HepG2 (cell line): Measurements from ENCODE around the gene ZPR1. TPM values are rescaled to one million over a fixed set of nuclear protein-coding genes. Genes with fewer than 3 reads are reported as not detected.

Source experiments
- ARID2 ChIP-seq: sonication (generic); formaldehyde crosslinking; IDR thresholded peaks from 2 replicates; pipeline ENCODE4 v1.8.1; 2022; ENCODE audit warnings: mild to moderate bottlenecking, missing genetic modification reagents, borderline replicate concordance
- ARID5B ChIP-seq: IDR thresholded peaks from 2 replicates; pipeline ENCODE4 v1.4.0; 2020; ENCODE audit warnings: mild to moderate bottlenecking, missing genetic modification reagents
- EZH2 ChIP-seq: conservative IDR thresholded peaks from 2 replicates; pipeline ENCODE4 v1.6.1; 2012; ENCODE audit warnings: mild to moderate bottlenecking, low read depth, low read length, moderate library complexity
- GABPB1 ChIP-seq: IDR thresholded peaks from 2 replicates; pipeline ENCODE4 v1.6.1; 2016; ENCODE audit warnings: mild to moderate bottlenecking, missing genetic modification reagents, moderate library complexity, missing compliant biosample characterization
- KLF16 ChIP-seq, 2 experiments: sonication (generic) in 1 of 2; formaldehyde crosslinking in 1 of 2; IDR thresholded peaks; 2 replicates each; pipeline versions ENCODE4 v1.6.1 to v1.8.0; 2016 to 2023; ENCODE audit warnings: missing genetic modification reagents in 2 of 2, missing compliant biosample characterization in 1 of 2
- MAFF ChIP-seq: IDR thresholded peaks from 2 replicates; pipeline ENCODE4 v1.6.1; 2011; ENCODE audit warnings: low read depth, low read length, improper control_type of control experiment
- MEIS2 ChIP-seq: sonication (generic); formaldehyde crosslinking; IDR thresholded peaks from 2 replicates; pipeline ENCODE4 v1.9.0; 2021; ENCODE audit warnings: mild to moderate bottlenecking, missing genetic modification reagents
- MZF1 ChIP-seq: sonication (generic); formaldehyde crosslinking; IDR thresholded peaks from 2 replicates; pipeline ENCODE4 v1.8.1; 2023; ENCODE audit warnings: mild to moderate bottlenecking, missing genetic modification reagents, borderline replicate concordance
- PAX8 ChIP-seq: sonication (generic); formaldehyde crosslinking; IDR thresholded peaks from 2 replicates; pipeline ENCODE4 v1.8.0; 2022; ENCODE audit warnings: mild to moderate bottlenecking, missing genetic modification reagents, borderline replicate concordance
- PPARG ChIP-seq: conservative IDR thresholded peaks from 2 replicates; pipeline ENCODE4 v1.6.1; 2016; ENCODE audit warnings: missing biosample characterization, missing genetic modification reagents
- TAF1 ChIP-seq: sonication (generic); formaldehyde crosslinking; IDR thresholded peaks from 2 replicates; pipeline ENCODE4 v1.4.0; 2020; ENCODE audit warnings: missing genetic modification reagents
- TARDBP ChIP-seq: sonication (generic); formaldehyde crosslinking; IDR thresholded peaks from 2 replicates; pipeline ENCODE4 v1.8.0; 2022; ENCODE audit warnings: mild to moderate bottlenecking, missing genetic modification reagents
- ZNF138 ChIP-seq: sonication (generic); formaldehyde crosslinking; IDR thresholded peaks from 2 replicates; pipeline ENCODE4 v1.5.0; 2020; ENCODE audit warnings: mild to moderate bottlenecking, low read depth, missing genetic modification reagents
- ZNF256 ChIP-seq: sonication (generic); formaldehyde crosslinking; conservative IDR thresholded peaks from 2 replicates; pipeline ENCODE4 v1.4.0; 2020; ENCODE audit warnings: missing genetic modification reagents
- ZNF570 ChIP-seq: sonication (generic); formaldehyde crosslinking; IDR thresholded peaks from 2 replicates; pipeline ENCODE4 v1.4.0; 2020; ENCODE audit warnings: mild to moderate bottlenecking, missing genetic modification reagents, borderline replicate concordance
- ZNF841 ChIP-seq: sonication (generic); formaldehyde crosslinking; IDR thresholded peaks from 2 replicates; pipeline ENCODE4 v1.8.1; 2023; ENCODE audit warnings: missing genetic modification reagents, borderline replicate concordance
- polyA plus RNA-seq, 8 experiments: library from polyadenylated mRNA; depleted of rRNA in 3 of 8; stranded (reverse) in 7 of 8; unstranded in 1 of 8; fragments of >200 nt; fragmentation: Illumina TruSeq in 4 of 8; extraction: Trizol in 4 of 8; gene quantifications; 2 replicates each; pipeline versions ENCODE4 v1.2.1 to v1.2.3, GENCODE V29; 2011 to 2016; ENCODE audit warnings: low read depth in 4 of 8, missing spikeins in 1 of 8, mixed read lengths in 1 of 8; ENCODE audit not compliant: insufficient read depth in 1 of 8
- total RNA-seq, 5 experiments: library from RNA; depleted of rRNA; stranded (reverse); fragments of >200 nt; fragmentation: Illumina TruSeq; extraction: Trizol; gene quantifications; 2 replicates each; pipeline ENCODE4 v1.2.3, GENCODE V29; 2016; ENCODE audit warnings: low read depth in 1 of 5
- TF ChIP-seq, protein P1 (sequence below): sonication (generic); formaldehyde crosslinking; IDR thresholded peaks from 2 replicates; pipeline ENCODE4 v1.8.1; 2023; ENCODE audit warnings: mild to moderate bottlenecking, missing genetic modification reagents
- TF ChIP-seq, protein P2 (sequence below): sonication (generic); formaldehyde crosslinking; conservative IDR thresholded peaks from 2 replicates; pipeline ENCODE4 v1.8.0; 2022; ENCODE audit warnings: mild to moderate bottlenecking, moderate library complexity, missing genetic modification reagents
- TF ChIP-seq, protein P3 (sequence below): sonication (generic); formaldehyde crosslinking; IDR thresholded peaks from 2 replicates; pipeline ENCODE4 v1.4.0; 2020; ENCODE audit warnings: mild to moderate bottlenecking, missing genetic modification reagents

The ZPR1 gene
- total and polyA plus RNA-seq, 2 of the 13 experiments (the other 11 are each of a cell fraction or from before 2014, with no cell fraction given) = 40.0 to 79.3 TPM

- TF ChIP-seq PAX8 (no peak), ZNF841 (CRISPR knock-in tag) (no peak; the same call in 1 of the 2 replicates), MEIS2 (CRISPR knock-in tag) (peak; percentile 57; the same call in 1 of the 2 replicates), TAF1 (peak; percentile 42; the same call in 1 of the 2 replicates), ARID5B (CRISPR knock-in tag) (peak; percentile 38; the same call in 1 of the 2 replicates), ARID2 (CRISPR knock-in tag) (0 out of 2 replicates have a peak, but pooled peaks have one; percentile 64), MAFF (no peak), TARDBP (CRISPR knock-in tag) (peak; percentile 84), GABPB1 (CRISPR knock-in tag) (peak; percentile 74), PPARG (CRISPR knock-in tag) (no peak), ZNF138 (CRISPR knock-in tag) (0 out of 2 replicates have a peak, but pooled peaks have one; percentile 25), MZF1 (CRISPR knock-in tag) (peak; percentile 90; the same call in 1 of the 2 replicates), ZNF256 (0 out of 2 replicates have a peak, but pooled peaks have one; percentile 66), KLF16 (CRISPR knock-in tag; IDR thresholded peaks at IDR 0.05) (peak in 1 of 2 experiments; percentile 75; a peak in 2 of 4 replicates), EZH2 (no peak), ZNF570 (CRISPR knock-in tag) (no peak)
- TF ChIP-seq, protein P1, sequence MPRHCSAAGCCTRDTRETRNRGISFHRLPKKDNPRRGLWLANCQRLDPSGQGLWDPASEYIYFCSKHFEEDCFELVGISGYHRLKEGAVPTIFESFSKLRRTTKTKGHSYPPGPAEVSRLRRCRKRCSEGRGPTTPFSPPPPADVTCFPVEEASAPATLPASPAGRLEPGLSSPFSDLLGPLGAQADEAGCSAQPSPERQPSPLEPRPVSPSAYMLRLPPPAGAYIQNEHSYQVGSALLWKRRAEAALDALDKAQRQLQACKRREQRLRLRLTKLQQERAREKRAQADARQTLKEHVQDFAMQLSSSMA (CRISPR knock-in tag) = 0 out of 2 replicates have a peak, but pooled peaks have one; percentile 57
- TF ChIP-seq, protein P2, sequence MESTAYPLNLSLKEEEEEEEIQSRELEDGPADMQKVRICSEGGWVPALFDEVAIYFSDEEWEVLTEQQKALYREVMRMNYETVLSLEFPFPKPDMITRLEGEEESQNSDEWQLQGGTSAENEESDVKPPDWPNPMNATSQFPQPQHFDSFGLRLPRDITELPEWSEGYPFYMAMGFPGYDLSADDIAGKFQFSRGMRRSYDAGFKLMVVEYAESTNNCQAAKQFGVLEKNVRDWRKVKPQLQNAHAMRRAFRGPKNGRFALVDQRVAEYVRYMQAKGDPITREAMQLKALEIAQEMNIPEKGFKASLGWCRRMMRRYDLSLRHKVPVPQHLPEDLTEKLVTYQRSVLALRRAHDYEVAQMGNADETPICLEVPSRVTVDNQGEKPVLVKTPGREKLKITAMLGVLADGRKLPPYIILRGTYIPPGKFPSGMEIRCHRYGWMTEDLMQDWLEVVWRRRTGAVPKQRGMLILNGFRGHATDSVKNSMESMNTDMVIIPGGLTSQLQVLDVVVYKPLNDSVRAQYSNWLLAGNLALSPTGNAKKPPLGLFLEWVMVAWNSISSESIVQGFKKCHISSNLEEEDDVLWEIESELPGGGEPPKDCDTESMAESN (CRISPR knock-in tag) = peak; percentile 55; the same call in 1 of the 2 replicates
- TF ChIP-seq, protein P3, sequence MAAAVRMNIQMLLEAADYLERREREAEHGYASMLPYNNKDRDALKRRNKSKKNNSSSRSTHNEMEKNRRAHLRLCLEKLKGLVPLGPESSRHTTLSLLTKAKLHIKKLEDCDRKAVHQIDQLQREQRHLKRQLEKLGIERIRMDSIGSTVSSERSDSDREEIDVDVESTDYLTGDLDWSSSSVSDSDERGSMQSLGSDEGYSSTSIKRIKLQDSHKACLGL (CRISPR knock-in tag) = 0 out of 2 replicates have a peak, but pooled peaks have one; percentile 38
Measured at GRCh38 chr11:116835791-116836631, 48.2 kb upstream of the ZPR1 start (continued).
